ENCODE results near the gene ZDHHC11.

GRCh38 chr5:852431-853401 is 1.9 kb upstream of the ZDHHC11 start:
- TF ChIP-seq POLR2A (IDR thresholded peaks at IDR 0.05) (no peak), CTCF (IDR thresholded peaks at IDR 0.05) (no peak), EP300 (IDR thresholded peaks at IDR 0.05) (no peak)
